ENCODE results near the gene NAA16.

The NAA16 gene

GRCh38 chr13:41296879-41297646 is 14.0 kb upstream of the NAA16 start:
- H3K27me3 ChIP-seq, result peaks cover under 1% of the 10 kb centered on the region
- no peaks in the 10 kb centered on the region for H3K9me3 ChIP-seq
- H3K27ac ChIP-seq, result no peak overlapping the region
- H3K36me3 ChIP-seq, result no peaks in the 10 kb centered on the region
- H3K4me3 ChIP-seq (ENCODE audit: low read depth in 1 of 2, low read length in 1 of 2), result no peak overlapping the region
- no peaks in the 10 kb centered on the region for H3K4me1 ChIP-seq (ENCODE audit: control insufficient read depth in 1 of 2, insufficient read depth in 1 of 2, low read depth in 1 of 2, low read length in 1 of 2)
- TF ChIP-seq CTCF (IDR thresholded peaks at IDR 0.05), result no peak

- no peak for TF ChIP-seq CTCF (IDR thresholded peaks at IDR 0.05)
- Histone ChIP-seq H3K27me3 (no peaks in the 10 kb centered on the region), H3K4me1 (ENCODE audit: control insufficient read depth in 1 of 2, insufficient read depth in 1 of 2, low read depth in 1 of 2, low read length in 1 of 2) (no peaks in the 10 kb centered on the region), H3K9me3 (no peaks in the 10 kb centered on the region), H3K27ac (no peak overlapping the region), H3K36me3 (no peaks in the 10 kb centered on the region), H3K4me3 (ENCODE audit: low read depth in 1 of 2, low read length in 1 of 2) (no peak overlapping the region)
These were observed 11.6 kb upstream of the NAA16 start for GRCh38 chr13:41299316-41300094.

- no peak for TF ChIP-seq CTCF (IDR thresholded peaks at IDR 0.05)
- Histone ChIP-seq H3K9me3 (no peaks in the 10 kb centered on the region), H3K27ac (no peak overlapping the region), H3K27me3 (no peaks in the 10 kb centered on the region), H3K4me1 (ENCODE audit: control insufficient read depth in 1 of 2, insufficient read depth in 1 of 2, low read depth in 1 of 2, low read length in 1 of 2) (no peaks in the 10 kb centered on the region), H3K4me3 (ENCODE audit: low read depth in 1 of 2, low read length in 1 of 2) (no peak overlapping the region), H3K36me3 (no peaks in the 10 kb centered on the region)
These were observed 8.3 kb upstream of the NAA16 start for GRCh38 chr13:41302743-41303142.

- Histone ChIP-seq H3K9me3 (no peaks in the 10 kb centered on the region), H3K27me3 (no peaks in the 10 kb centered on the region), H3K4me3 (ENCODE audit: low read depth in 1 of 2, low read length in 1 of 2) (no peak overlapping the region), H3K27ac (no peak overlapping the region), H3K36me3 (no peaks in the 10 kb centered on the region), H3K4me1 (ENCODE audit: control insufficient read depth in 1 of 2, insufficient read depth in 1 of 2, low read depth in 1 of 2, low read length in 1 of 2) (no peaks in the 10 kb centered on the region)
- TF ChIP-seq CTCF (IDR thresholded peaks at IDR 0.05), result no peak
These were observed 6.5 kb upstream of the NAA16 start for GRCh38 chr13:41304551-41304950.

GRCh38 chr13:41306271-41307145 is 4.6 kb upstream of the NAA16 start:
- no peaks in the 10 kb centered on the region for H3K27me3 ChIP-seq
- no peak overlapping the region for H3K4me3 ChIP-seq (ENCODE audit: low read depth in 1 of 2, low read length in 1 of 2)
- no peaks in the 10 kb centered on the region for H3K36me3 ChIP-seq
- no peaks in the 10 kb centered on the region for H3K9me3 ChIP-seq
- H3K4me1 ChIP-seq (ENCODE audit: control insufficient read depth in 1 of 2, insufficient read depth in 1 of 2, low read depth in 1 of 2, low read length in 1 of 2), result peaks cover 4 to 5% of the 10 kb centered on the region in 2 experiments
- TF ChIP-seq CTCF (IDR thresholded peaks at IDR 0.05), result no peak
- H3K27ac ChIP-seq, result no peak overlapping the region
